H1 (cell line): Measurements from ENCODE around the gene KRTAP10-8. TPM values are rescaled to one million over a fixed set of nuclear protein-coding genes. Genes with fewer than 3 reads are reported as not detected.
A peak's percentile ranks its signal among the peaks of the same experiment; 100 is the strongest.

Source experiments
- CTCF ChIA-PET: fragments of 300-600 bp; sonication (Branson Sonifier 250); formaldehyde crosslinking; loops from one replicate; lab custom pipeline; 2021; ENCODE audit not compliant: partially characterized antibody; lab: Charles Lee
- POLR2A ChIA-PET: fragments of 300-600 bp; sonication (Branson Sonifier 250); formaldehyde crosslinking; loops from one replicate; lab custom pipeline; 2021; ENCODE audit warnings: inconsistent platforms; ENCODE audit not compliant: partially characterized antibody; lab: Charles Lee
- DNase-seq, 2 experiments: peaks; one replicate each; pipeline versions ENCODE4 v3.0.0 to v3.0.0-alpha.2; 2010 to 2022; ENCODE audit warnings: low spot score in 2 of 2, low read depth in 1 of 2, mixed read lengths in 1 of 2
- FAIRE-seq: peaks from 2 replicates; lab custom pipeline; 2011; peaks lifted over from hg19 to GRCh38; lab: Jason Lieb, UNC
- H2AFZ ChIP-seq: 2 replicates; pipeline ENCODE4 v1.8.1; 2012; ENCODE audit warnings: low read length, inconsistent platforms
- H2AK5ac ChIP-seq: 2 replicates; pipeline ENCODE4 v1.6.1; 2013; ENCODE audit warnings: low read depth, low read length
- H2BK120ac ChIP-seq: replicated peaks from 2 replicates; pipeline ENCODE3; 2013; ENCODE audit warnings: low read depth, low read length, inconsistent platforms
- H2BK12ac ChIP-seq: 2 replicates; pipeline ENCODE4 v1.6.1; 2013; ENCODE audit warnings: low read depth, low read length
- H2BK15ac ChIP-seq: 2 replicates; pipeline ENCODE4 v1.6.1; 2013; ENCODE audit warnings: low read length
- H2BK20ac ChIP-seq: 2 replicates; pipeline ENCODE4 v1.6.1; 2013; ENCODE audit warnings: low read length
- H2BK5ac ChIP-seq: 2 replicates; pipeline ENCODE4 v1.6.1; 2013; ENCODE audit warnings: low read depth, low read length
- H3K14ac ChIP-seq: 2 replicates; pipeline ENCODE4 v1.6.1; 2013; ENCODE audit warnings: inconsistent platforms; ENCODE audit not compliant: insufficient read length
- H3K18ac ChIP-seq: 2 replicates; pipeline ENCODE4 v1.6.1; 2013; ENCODE audit warnings: low read length; ENCODE audit errors: extremely low read depth
- H3K23ac ChIP-seq: 2 replicates; pipeline ENCODE4 v1.6.1; 2013; ENCODE audit warnings: inconsistent platforms; ENCODE audit not compliant: insufficient read length
- H3K23me2 ChIP-seq: 2 replicates; pipeline ENCODE4 v1.6.1; 2013; ENCODE audit warnings: low read depth, low read length
- H3K27ac ChIP-seq: 2 replicates; pipeline ENCODE4 v1.6.1; 2011; ENCODE audit warnings: low read depth, low read length, inconsistent platforms
- H3K27me3 ChIP-seq, 4 experiments: replicated peaks in 1 of 4; 1 replicate in 1 of 4; 2 replicates in 3 of 4; pipeline versions ENCODE4 v1.6.1 to v1.8.1; 2011 to 2013; ENCODE audit warnings: low read length in 3 of 4, mild to moderate bottlenecking in 3 of 4, inconsistent platforms in 2 of 4, mixed read lengths in 2 of 4, moderate library complexity in 1 of 4; ENCODE audit not compliant: control insufficient read depth in 3 of 4, insufficient read depth in 3 of 4; ENCODE audit errors: extremely low read depth in 1 of 4
- H3K36me3 ChIP-seq, 4 experiments: 2 replicates each; pipeline versions ENCODE4 v1.6.1 to v1.8.1; 2011 to 2013; ENCODE audit warnings: mild to moderate bottlenecking in 4 of 4, low read length in 3 of 4, moderate library complexity in 2 of 4, control low read depth in 1 of 4, inconsistent platforms in 1 of 4; ENCODE audit not compliant: insufficient read depth in 4 of 4, control insufficient read depth in 2 of 4
- H3K4ac ChIP-seq: replicated peaks from 2 replicates; pipeline ENCODE3; 2013; ENCODE audit warnings: low read length, low read depth, mixed read lengths, inconsistent platforms; ENCODE audit not compliant: insufficient read length
- H3K4me1 ChIP-seq, 4 experiments: replicated peaks in 1 of 4; 1 replicate in 1 of 4; 2 replicates in 3 of 4; pipeline versions ENCODE4 v1.6.1 to v1.8.1; 2011 to 2013; ENCODE audit warnings: low read length in 3 of 4, inconsistent platforms in 2 of 4, mixed read lengths in 1 of 4; ENCODE audit not compliant: insufficient read depth in 4 of 4, control insufficient read depth in 3 of 4
- H3K4me2 ChIP-seq, 2 experiments: 2 replicates each; pipeline versions ENCODE4 v1.6.1 to v1.8.1; 2011 to 2013; ENCODE audit warnings: low read depth in 2 of 2, low read length in 2 of 2, control low read depth in 1 of 2, inconsistent platforms in 1 of 2, mild to moderate bottlenecking in 1 of 2; ENCODE audit not compliant: insufficient read depth in 1 of 2
- H3K4me3 ChIP-seq, 4 experiments: fragments of 200-600, 300-600 bp in 1 of 4; sonication (generic), shearing (Covaris generic), sonication (Bioruptor Twin) in 1 of 4; 2 replicates each; pipeline versions ENCODE4 v1.5.1 to v1.8.1; 2011 to 2016; ENCODE audit warnings: low read length in 4 of 4, low read depth in 3 of 4, control low read depth in 2 of 4, inconsistent platforms in 2 of 4, mild to moderate bottlenecking in 2 of 4, mixed read lengths in 1 of 4, moderate library complexity in 1 of 4; ENCODE audit not compliant: insufficient read depth in 2 of 4; ENCODE audit errors: extremely low read depth in 1 of 4
- H3K56ac ChIP-seq: replicated peaks from 2 replicates; pipeline ENCODE3; 2013; ENCODE audit warnings: low read depth, mild to moderate bottlenecking, mixed read lengths, low read length, inconsistent platforms; ENCODE audit not compliant: insufficient read length
- H3K79me1 ChIP-seq: 2 replicates; pipeline ENCODE4 v1.6.1; 2013; ENCODE audit warnings: low read depth, low read length, control low read depth
- H3K79me2 ChIP-seq, 2 experiments: 2 replicates each; pipeline versions ENCODE4 v1.6.1 to v1.8.1; 2012 to 2013; ENCODE audit warnings: low read length in 2 of 2, mild to moderate bottlenecking in 2 of 2, inconsistent platforms in 1 of 2; ENCODE audit not compliant: insufficient read depth in 2 of 2, control insufficient read depth in 1 of 2
- H3K9ac ChIP-seq, 4 experiments: replicated peaks in 1 of 4; 1 replicate in 1 of 4; 2 replicates in 3 of 4; pipeline versions ENCODE4 v1.6.1 to v1.8.1; 2011 to 2013; ENCODE audit warnings: low read depth in 3 of 4, low read length in 3 of 4, control low read depth in 2 of 4, mild to moderate bottlenecking in 2 of 4, moderate library complexity in 2 of 4, inconsistent platforms in 1 of 4; ENCODE audit errors: extremely low read depth in 1 of 4
- H3K9me3 ChIP-seq, 2 experiments: 2 replicates each; pipeline versions ENCODE4 v1.6.1 to v1.8.1; 2012 to 2013; ENCODE audit warnings: mild to moderate bottlenecking in 2 of 2, moderate library complexity in 2 of 2, control low read depth in 1 of 2, inconsistent platforms in 1 of 2, low read depth in 1 of 2, low read length in 1 of 2, mixed read lengths in 1 of 2; ENCODE audit not compliant: insufficient read depth in 2 of 2
- H4K20me1 ChIP-seq, 2 experiments: replicated peaks in 1 of 2; 2 replicates each; pipeline versions ENCODE3 to v1.8.1; 2011 to 2013; ENCODE audit warnings: inconsistent platforms in 2 of 2, low read length in 2 of 2, mild to moderate bottlenecking in 1 of 2; ENCODE audit not compliant: insufficient read depth in 2 of 2, control insufficient read depth in 1 of 2
- H4K5ac ChIP-seq: 2 replicates; pipeline ENCODE4 v1.6.1; 2013; ENCODE audit warnings: low read length, low read depth, mixed read lengths, inconsistent platforms; ENCODE audit not compliant: insufficient read length
- H4K8ac ChIP-seq: 2 replicates; pipeline ENCODE4 v1.8.0; 2013; ENCODE audit warnings: mild to moderate bottlenecking, moderate library complexity, low read length, inconsistent platforms; ENCODE audit not compliant: insufficient read depth; ENCODE audit errors: extremely low read depth
- H4K91ac ChIP-seq: replicated peaks from 2 replicates; pipeline ENCODE3; 2013; ENCODE audit warnings: low read length, mixed read lengths, inconsistent platforms; ENCODE audit not compliant: insufficient read length
- ASH2L ChIP-seq: fragments of 200-600, 300-600 bp; sonication (generic); IDR thresholded peaks from one replicate; pipeline ENCODE4 v1.7.1; 2017; ENCODE audit warnings: low read length
- ATF2 ChIP-seq: IDR thresholded peaks from 2 replicates; pipeline ENCODE4 v1.6.1; 2012; ENCODE audit warnings: low read length, inconsistent platforms
- CEBPB ChIP-seq: IDR thresholded peaks from 2 replicates; pipeline ENCODE4 v1.6.1; 2012; ENCODE audit warnings: low read depth, low read length
- CREB1 ChIP-seq: IDR thresholded peaks from 2 replicates; pipeline ENCODE4 v1.6.1; 2012; ENCODE audit warnings: inconsistent platforms
- E2F6 ChIP-seq: IDR thresholded peaks from 2 replicates; pipeline ENCODE4 v1.6.1; 2012; ENCODE audit warnings: inconsistent platforms
- RXRA ChIP-seq: IDR thresholded peaks from 2 replicates; pipeline ENCODE4 v1.6.1; 2011; ENCODE audit warnings: low read depth, mild to moderate bottlenecking, low read length, moderate library complexity; ENCODE audit not compliant: insufficient read depth
- SRF ChIP-seq: IDR thresholded peaks from 2 replicates; pipeline ENCODE4 v1.6.1; 2011; ENCODE audit warnings: mild to moderate bottlenecking, low read depth, low read length, moderate library complexity
- TBP ChIP-seq: IDR thresholded peaks from 2 replicates; pipeline ENCODE4 v1.6.1; 2011; ENCODE audit warnings: low read depth, low read length, improper control_type of control experiment
- WGBS, 2 experiments: shearing (Covaris generic) in 1 of 2; methylation state at CpG; one replicate each; pipeline versions ENCODE4 v1.1.6 to v1.1.7; 2013 to 2015; ENCODE audit warnings: low lambda C conversion rate in 2 of 2, mixed read lengths in 2 of 2, inconsistent platforms in 1 of 2, low coverage in 1 of 2, missing lambda C conversion rate in 1 of 2; ENCODE audit not compliant: insufficient replicate concordance in 2 of 2, insufficient coverage in 1 of 2, insufficient read length in 1 of 2; ENCODE audit errors: extremely low coverage in 1 of 2, missing lambda C conversion rate in 1 of 2; 5-methylcytosine and 5-hydroxymethylcytosine counted together
- polyA plus RNA-seq, 7 experiments: library from polyadenylated mRNA; depleted of rRNA in 3 of 7; stranded (reverse) in 5 of 7; unstranded in 2 of 7; fragments of >200 nt in 5 of 7; fragments of 200-250 nt in 2 of 7; gene quantifications; 1 replicate in 5 of 7; 2 replicates in 1 of 7; 4 replicates in 1 of 7; pipeline versions ENCODE4 v1.2.1 to v1.2.3, GENCODE V29; 2011 to 2013; ENCODE audit warnings: missing spikeins in 2 of 7, mixed read lengths in 2 of 7
- total RNA-seq: library from RNA; stranded (reverse); fragmentation: NEBNext Ultra II Directional; extraction: Animal tissue kit (Norgen Biotek cat#: 25700); gene quantifications from 2 replicates; pipeline ENCODE4 v1.2.1, GENCODE V29; 2021

The KRTAP10-8 gene
- total and polyA plus RNA-seq, 2 of the 8 experiments (the other 6 are each of a cell fraction or from before 2014, with no cell fraction given) = not detected

DNA sequence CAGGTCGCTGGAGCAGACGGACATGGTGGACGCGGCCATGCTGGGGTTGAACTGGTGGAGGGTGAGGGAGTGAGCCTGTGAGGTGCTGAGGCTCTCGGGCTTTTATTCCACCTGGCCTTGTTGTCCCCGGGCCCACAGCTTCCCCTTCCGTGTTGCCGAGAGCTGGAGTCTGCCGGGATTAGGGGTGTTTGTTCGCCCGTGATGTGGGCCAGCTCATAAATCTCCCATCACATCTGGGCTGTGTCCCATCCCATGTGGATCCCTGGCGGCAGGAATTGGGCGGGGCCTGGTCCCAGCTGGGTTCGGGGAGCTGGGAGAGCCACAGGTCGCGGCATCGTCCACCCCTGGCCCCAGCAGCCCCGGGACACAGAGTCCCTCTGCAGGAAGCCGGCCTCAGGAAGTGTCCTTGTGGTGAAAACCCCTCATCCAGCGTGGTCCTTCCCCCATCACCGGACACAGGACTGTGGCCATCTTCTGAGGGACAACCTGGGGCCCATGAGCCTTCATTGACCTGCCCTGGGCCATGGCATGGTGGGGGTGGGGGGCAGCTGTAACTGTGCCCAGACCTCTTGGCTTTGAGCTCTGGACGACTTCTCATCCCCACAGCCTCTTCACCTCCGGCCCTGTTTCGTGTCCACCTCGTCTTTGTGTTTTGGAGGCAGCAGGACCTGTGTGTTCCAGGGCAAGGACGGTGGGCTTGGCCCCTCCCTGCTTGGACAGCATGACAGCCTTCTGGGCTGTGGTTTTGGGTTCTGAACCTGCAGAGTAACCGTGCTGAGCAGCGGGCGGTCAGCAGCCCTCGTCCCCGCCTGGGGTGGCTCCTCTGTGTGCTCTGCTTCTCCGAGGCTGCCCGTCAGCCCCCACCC lies 19.2 kb upstream of the KRTAP10-8 start, which contains the start of gene KRTAP10-6:
KRTAP10-6 (minus strand) TSS at position 60 of the 866 bp plus-strand sequence; CDS start at position 39, 21 bp downstream.
- Histone ChIP-seq H3K56ac (no peak within 1 kb of the TSS), H3K27ac (no peak within 1 kb of the TSS; the same call in 1 of the 2 replicates), H4K91ac (peak within 1 kb of the TSS; percentile 98), H3K4me3 (no peak within 1 kb of the TSS), H3K9ac (no peak within 1 kb of the TSS; a peak in 1 of 7 replicates), H2BK20ac (peak within 1 kb of the TSS; percentile 93; the same call in 1 of the 2 replicates), H3K23me2 (0 out of 2 replicates have a peak, but pooled peaks cover 4% of the 10 kb centered on the region), H4K8ac (peak within 1 kb of the TSS; percentile 91), H2AK5ac (peak within 1 kb of the TSS; percentile 90; the same call in 1 of the 2 replicates), H3K9me3 (no peaks in the 10 kb centered on the region), H3K27me3 (no peaks in the 10 kb centered on the region), H3K79me2 (no peaks in the 10 kb centered on the region), H3K23ac (no peak within 1 kb of the TSS), H3K4ac (no peak within 1 kb of the TSS), H4K5ac (no peak within 1 kb of the TSS), H2AFZ (no peak within 1 kb of the TSS), H3K18ac (peak within 1 kb of the TSS; percentile 87), H2BK5ac (peak within 1 kb of the TSS; percentile 71; the same call in 1 of the 2 replicates), H2BK120ac (peak within 1 kb of the TSS; percentile 83), H3K4me1 (peaks cover 2 to 20% (median 6%) of the 10 kb centered on the region in 4 experiments), H2BK12ac (peak within 1 kb of the TSS; percentile 99), H3K79me1 (no peaks in the 10 kb centered on the region), H3K36me3 (no peaks in the 10 kb centered on the region; a peak in 1 of 8 replicates), H3K14ac (no peak within 1 kb of the TSS), H3K4me2 (no peak within 1 kb of the TSS), H2BK15ac (peak within 1 kb of the TSS; percentile 81; the same call in 1 of the 2 replicates), H4K20me1 (no peaks in the 10 kb centered on the region)
- FAIRE-seq = no peak
- POLR2A ChIA-PET = no interaction called here
- 81% methylated on average over 32 of the region's 33 CpGs; no CpG with 5 or more reads in 1 of the 2 experiments for WGBS, 2 experiments
- CTCF ChIA-PET = interaction anchor here (0.6 to 1.6 kb wide), 6 partner anchors 9 to 201 kb away, joined by 3 to 6 read pairs (median 3); no protein-coding TSS in a partner anchor
- peak in 1 of 2 experiments; percentile 47 for DNase-seq
- TF ChIP-seq RXRA = no peak
- TF ChIP-seq CREB1 = no peak
- TF ChIP-seq E2F6 = no peak
- TF ChIP-seq CEBPB = no peak
- no peak for TF ChIP-seq ASH2L
- no peak for TF ChIP-seq ATF2
- TF ChIP-seq TBP = no peak
- no peak for TF ChIP-seq SRF
